GM12878 (cell line): ENCODE data around the gene VMP1. TPM values are rescaled to one million over a fixed set of nuclear protein-coding genes. Genes with fewer than 3 reads are reported as not detected.
A peak's percentile ranks its signal among the peaks of the same experiment; 100 is the strongest.

Experiments
- ATAC-seq: fragments of 200-7000 bp; cut with Tn5 transposase; 3 replicates; pipeline ENCODE4 v1.9.1; 2020; ENCODE audit warnings: mild to moderate bottlenecking, moderate library complexity
- BruUV-seq: library from RNA; stranded (reverse); fragments of 400-500 nt; replicated peaks from 2 replicates; lab custom pipeline; 2021; lab: Mats Ljungman, UMichigan
- CTCF ChIA-PET: fragments of 300-600 bp; sonication (Branson Sonifier 250); formaldehyde crosslinking; extraction: SDS; loops from one replicate; lab custom pipeline; 2021; ENCODE audit warnings: inconsistent platforms; lab: Yijun Ruan, JAX
- POLR2A ChIA-PET: fragments of 350-600 bp; formaldehyde crosslinking; extraction: SDS; loops from one replicate; lab custom pipeline; 2021; ENCODE audit warnings: inconsistent platforms; lab: Charles Lee
- RAD21 ChIA-PET: fragments of 300-600 bp; sonication (Branson Sonifier 250); formaldehyde crosslinking; loops from one replicate; lab custom pipeline; 2023; ENCODE audit warnings: antibody characterized with exemption; ENCODE audit not compliant: unreplicated experiment; lab: Charles Lee
- SMC1A ChIA-PET: fragments of 300-600 bp; sonication (Branson Sonifier 250); formaldehyde crosslinking; loops from one replicate; lab custom pipeline; 2023; ENCODE audit not compliant: unreplicated experiment, uncharacterized antibody; lab: Charles Lee
- DNase-seq: peaks from one replicate; pipeline ENCODE4 v3.0.0-alpha.2; 2011; ENCODE audit warnings: low read depth, low spot score
- FAIRE-seq: peaks from 3 replicates; lab custom pipeline; 2011; peaks lifted over from hg19 to GRCh38; lab: Jason Lieb, UNC
- H2AFZ ChIP-seq: 2 replicates; pipeline ENCODE4 v1.6.0; 2011; ENCODE audit warnings: low read depth, low read length, control low read depth; ENCODE audit not compliant: control insufficient read depth
- H3K27ac ChIP-seq: 2 replicates; pipeline ENCODE4 v1.5.1; 2011; ENCODE audit warnings: control low read depth; ENCODE audit not compliant: control insufficient read depth, insufficient read depth
- H3K27me3 ChIP-seq, 2 experiments: replicated peaks in 1 of 2; 2 replicates each; pipeline versions ENCODE4 v1.6.0 to v1.6.1; 2011; ENCODE audit warnings: low read length in 1 of 2; ENCODE audit not compliant: control insufficient read depth in 2 of 2, insufficient read depth in 2 of 2
- H3K36me3 ChIP-seq, 2 experiments: 2 replicates each; pipeline ENCODE4 v1.5.1; 2011; ENCODE audit warnings: low read length in 1 of 2; ENCODE audit not compliant: control insufficient read depth in 2 of 2, insufficient read depth in 2 of 2
- H3K4me1 ChIP-seq: 2 replicates; pipeline ENCODE4 v1.6.1; 2011; ENCODE audit warnings: mild to moderate bottlenecking, low read length, moderate library complexity, mixed read lengths; ENCODE audit not compliant: control insufficient read depth, insufficient read depth
- H3K4me2 ChIP-seq: 2 replicates; pipeline ENCODE4 v1.6.0; 2011; ENCODE audit warnings: control low read depth; ENCODE audit not compliant: control insufficient read depth, insufficient read depth
- H3K4me3 ChIP-seq: fragments of 200-600 bp; sonication (generic); 2 replicates; pipeline ENCODE4 v1.5.1; 2016
- H3K79me2 ChIP-seq: 2 replicates; pipeline ENCODE4 v1.6.0; 2011; ENCODE audit warnings: low read length; ENCODE audit not compliant: control insufficient read depth, insufficient read depth
- H3K9ac ChIP-seq: 2 replicates; pipeline ENCODE4 v1.8.0; 2011; ENCODE audit warnings: low read length, control low read depth, mixed read lengths; ENCODE audit not compliant: control insufficient read depth, insufficient read depth
- H3K9me3 ChIP-seq: replicated peaks from 3 replicates; pipeline ENCODE4 v1.5.1; 2011; ENCODE audit warnings: mild to moderate bottlenecking, low read length; ENCODE audit not compliant: control insufficient read depth, insufficient read depth
- H4K20me1 ChIP-seq: 2 replicates; pipeline ENCODE4 v1.6.0; 2011; ENCODE audit not compliant: control insufficient read depth, insufficient read depth
- ATF7 ChIP-seq: fragments of 450-650 bp; IDR thresholded peaks from 2 replicates; pipeline ENCODE4 v1.6.1; 2016; ENCODE audit warnings: low read depth, mild to moderate bottlenecking
- BMI1 ChIP-seq: fragments of 450-650 bp; IDR thresholded peaks from 2 replicates; pipeline ENCODE4 v1.6.1; 2016; ENCODE audit warnings: mild to moderate bottlenecking, moderate library complexity, borderline replicate concordance
- EED ChIP-seq: sonication (generic); IDR thresholded peaks from 2 replicates; pipeline ENCODE4 v1.6.1; 2016; ENCODE audit warnings: antibody characterized with exemption, low read depth
- ESRRA ChIP-seq: IDR thresholded peaks from 2 replicates; pipeline ENCODE4 v1.6.1; 2012; ENCODE audit warnings: mild to moderate bottlenecking, low read length, improper control_type of control experiment
- ETV6 ChIP-seq, 2 experiments: fragments of 450-650 bp in 1 of 2; IDR thresholded peaks in 1 of 2; conservative IDR thresholded peaks in 1 of 2; 2 replicates each; pipeline ENCODE4 v1.6.1; 2014; ENCODE audit warnings: antibody characterized with exemption in 1 of 2, borderline replicate concordance in 1 of 2, low read depth in 1 of 2, mild to moderate bottlenecking in 1 of 2, moderate library complexity in 1 of 2
- POLR2A ChIP-seq: IDR thresholded peaks from 2 replicates; pipeline ENCODE4 v1.6.1; 2011; ENCODE audit warnings: low read depth, mild to moderate bottlenecking, low read length
- WGBS: methylation state at CpG from one replicate; pipeline ENCODE4 v1.1.6; 2016; ENCODE audit warnings: low lambda C conversion rate; ENCODE audit not compliant: insufficient replicate concordance, insufficient coverage; ENCODE audit errors: missing lambda C conversion rate; 5-methylcytosine and 5-hydroxymethylcytosine counted together
- in situ Hi-C: fragments of 300-500 bp; cut with MboI; formaldehyde crosslinking; loops from 9 replicates; pipeline ENCODE4 v1.14.3; 2018; ENCODE audit warnings: mixed read lengths
- intact Hi-C: fragments of 100-400 bp; cut with micrococcal nuclease; formaldehyde crosslinking; loops from one replicate; pipeline ENCODE4 v1.14.2; 2022; ENCODE audit not compliant: unreplicated experiment
- polyA plus RNA-seq, 11 experiments: library from polyadenylated mRNA; depleted of rRNA in 4 of 11; unstranded in 6 of 11; stranded (reverse) in 5 of 11; fragments of >200 nt; fragmentation: Nextera tagmentation in 4 of 11; fragmentation: Illumina TruSeq in 1 of 11; extraction: Ambion mirVana in 4 of 11; extraction: Trizol in 1 of 11; gene quantifications; 1 replicate in 1 of 11; 2 replicates in 10 of 11; pipeline versions ENCODE4 v1.2.1 to v1.2.3, GENCODE V29; 2011 to 2016; ENCODE audit warnings: inconsistent platforms in 2 of 11, missing spikeins in 2 of 11, low read depth in 1 of 11
- total RNA-seq, 4 experiments: library from RNA; depleted of rRNA in 3 of 4; stranded (reverse); fragments of >200 nt in 3 of 4; fragmentation: Illumina TruSeq in 1 of 4; extraction: Trizol in 1 of 4; gene quantifications; 2 replicates each; pipeline versions ENCODE4 v1.2.1 to v1.2.3, GENCODE V29; 2013 to 2021
- TF ChIP-seq, protein P1 (sequence below): fragments of 450-650 bp; IDR thresholded peaks from 2 replicates; pipeline ENCODE4 v1.6.1; 2018; ENCODE audit warnings: mild to moderate bottlenecking, low read depth, moderate library complexity; ENCODE audit not compliant: partially characterized antibody

Gene VMP1
- total and polyA plus RNA-seq, 10 of the 15 experiments (the other 5 are each of a cell fraction or from before 2014, with no cell fraction given) = 88.4 to 199 (median 132) TPM

GRCh38 chr17:59693582-59693981, 13.9 kb upstream of the VMP1 start:
- H3K9ac ChIP-seq = no peak overlapping the region
- peaks cover 10% of the 10 kb centered on the region for H3K4me1 ChIP-seq
- peaks cover 28% of the 10 kb centered on the region for H3K79me2 ChIP-seq
- POLR2A ChIA-PET = no interaction called here
- H3K27ac ChIP-seq = no peak overlapping the region
- ATAC-seq (no peak), DNase-seq (no peak), FAIRE-seq (no peak)
- BruUV-seq = no TSS peak
- CTCF ChIA-PET = no interaction called here
- peaks cover 12 to 41% of the 10 kb centered on the region in 2 experiments for H3K36me3 ChIP-seq
- RAD21 ChIA-PET = no interaction called here
- in situ Hi-C loops (no loop called here), intact Hi-C loops (no loop called here)
- no peak overlapping the region for H3K4me3 ChIP-seq
- no peaks in the 10 kb centered on the region for H4K20me1 ChIP-seq
- no peaks in the 10 kb centered on the region for H3K9me3 ChIP-seq
- no peak overlapping the region for H3K4me2 ChIP-seq
- no peaks in the 10 kb centered on the region for H3K27me3 ChIP-seq
- 89% methylated on average over 7 of the region's 7 CpGs for WGBS
- no peak overlapping the region for H2AFZ ChIP-seq
- SMC1A ChIA-PET = no interaction called here
- no peak for TF ChIP-seq ETV6 (conservative IDR thresholded peaks at IDR 0.05 in 1 of 2, IDR thresholded peaks at IDR 0.05 in 1 of 2; ENCODE audit: borderline replicate concordance in 1 of 2, low read depth in 1 of 2)
- TF ChIP-seq BMI1 = no peak
- TF ChIP-seq EED = no peak
- TF ChIP-seq ESRRA = no peak
- TF ChIP-seq, protein P1, sequence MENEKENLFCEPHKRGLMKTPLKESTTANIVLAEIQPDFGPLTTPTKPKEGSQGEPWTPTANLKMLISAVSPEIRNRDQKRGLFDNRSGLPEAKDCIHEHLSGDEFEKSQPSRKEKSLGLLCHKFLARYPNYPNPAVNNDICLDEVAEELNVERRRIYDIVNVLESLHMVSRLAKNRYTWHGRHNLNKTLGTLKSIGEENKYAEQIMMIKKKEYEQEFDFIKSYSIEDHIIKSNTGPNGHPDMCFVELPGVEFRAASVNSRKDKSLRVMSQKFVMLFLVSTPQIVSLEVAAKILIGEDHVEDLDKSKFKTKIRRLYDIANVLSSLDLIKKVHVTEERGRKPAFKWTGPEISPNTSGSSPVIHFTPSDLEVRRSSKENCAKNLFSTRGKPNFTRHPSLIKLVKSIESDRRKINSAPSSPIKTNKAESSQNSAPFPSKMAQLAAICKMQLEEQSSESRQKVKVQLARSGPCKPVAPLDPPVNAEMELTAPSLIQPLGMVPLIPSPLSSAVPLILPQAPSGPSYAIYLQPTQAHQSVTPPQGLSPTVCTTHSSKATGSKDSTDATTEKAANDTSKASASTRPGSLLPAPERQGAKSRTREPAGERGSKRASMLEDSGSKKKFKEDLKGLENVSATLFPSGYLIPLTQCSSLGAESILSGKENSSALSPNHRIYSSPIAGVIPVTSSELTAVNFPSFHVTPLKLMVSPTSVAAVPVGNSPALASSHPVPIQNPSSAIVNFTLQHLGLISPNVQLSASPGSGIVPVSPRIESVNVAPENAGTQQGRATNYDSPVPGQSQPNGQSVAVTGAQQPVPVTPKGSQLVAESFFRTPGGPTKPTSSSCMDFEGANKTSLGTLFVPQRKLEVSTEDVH = no peak
- TF ChIP-seq POLR2A = peak; percentile 34; the same call in 1 of the 2 replicates
- TF ChIP-seq ATF7 = no peak
